ENCODE data around the gene CSF1R. TPM values are rescaled to one million over a fixed set of nuclear protein-coding genes. Genes with fewer than 3 reads are reported as not detected.

CSF1R gene
- total and polyA plus RNA-seq, 2 of the 8 experiments (the other 6 are each of a cell fraction or from before 2014, with no cell fraction given) = 0.12 TPM; not detected in 1

DNA sequence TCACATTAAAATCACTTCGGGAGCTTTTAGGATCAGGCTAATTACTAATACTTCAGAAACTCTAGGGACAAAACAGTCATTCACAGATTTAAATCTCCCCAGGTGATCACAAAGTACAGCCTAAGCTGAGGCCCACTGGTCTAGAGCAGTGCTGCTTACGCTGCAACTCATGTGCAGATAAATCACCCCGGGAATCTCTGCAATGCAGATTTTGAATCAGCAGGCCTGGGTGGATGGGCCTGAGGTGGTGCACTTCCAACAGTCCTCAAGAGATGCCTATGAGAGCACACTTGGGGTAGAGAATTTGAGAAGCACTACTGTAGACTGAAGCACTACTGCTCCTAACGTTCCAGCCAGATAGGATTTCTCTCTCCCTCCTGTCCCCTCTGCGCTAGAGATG, 28.4 kb downstream of the CSF1R start:
- Histone ChIP-seq H4K5ac (ENCODE audit: insufficient read length, low read depth, low read length) (no peak overlapping the region), H3K14ac (ENCODE audit: insufficient read length) (no peak overlapping the region), H3K23me2 (ENCODE audit: low read depth, low read length) (no peaks in the 10 kb centered on the region), H3K18ac (ENCODE audit: extremely low read depth, low read length) (no peak overlapping the region), H3K36me3 (ENCODE audit: control insufficient read depth in 2 of 4, insufficient read depth in 4 of 4, low read length in 3 of 4) (peaks cover 0 to 12% (median 3%) of the 10 kb centered on the region in 4 experiments; a peak in 4 of 8 replicates), H2AFZ (ENCODE audit: low read length) (no peak overlapping the region), H4K8ac (ENCODE audit: extremely low read depth, insufficient read depth, low read length) (no peak overlapping the region), H3K56ac (replicated peaks; ENCODE audit: insufficient read length, low read depth, low read length) (no peak overlapping the region), H3K27ac (ENCODE audit: low read depth, low read length) (no peak overlapping the region), H3K4me2 (ENCODE audit: insufficient read depth in 1 of 2, low read depth in 2 of 2, low read length in 2 of 2) (peak overlapping the region; percentile 15 to 35; a peak in 3 of 4 replicates), H3K4me3 (ENCODE audit: extremely low read depth in 1 of 4, insufficient read depth in 2 of 4, low read depth in 3 of 4, low read length in 4 of 4) (no peak overlapping the region), H4K91ac (replicated peaks; ENCODE audit: insufficient read length, low read length) (no peak overlapping the region), H2BK20ac (ENCODE audit: low read length) (no peak overlapping the region), H3K9me3 (ENCODE audit: insufficient read depth in 2 of 2, low read depth in 1 of 2, low read length in 1 of 2) (no peaks in the 10 kb centered on the region), H2BK15ac (ENCODE audit: low read length) (no peak overlapping the region; the same call in 1 of the 2 replicates), H4K20me1 (replicated peaks in 1 of 2; ENCODE audit: control insufficient read depth in 1 of 2, insufficient read depth in 2 of 2, low read length in 2 of 2) (peaks cover 0 to 7% of the 10 kb centered on the region in 2 experiments), H3K27me3 (replicated peaks in 1 of 4; ENCODE audit: control insufficient read depth in 3 of 4, extremely low read depth in 1 of 4, insufficient read depth in 3 of 4, low read length in 3 of 4) (peaks cover 0 to 2% (median 0%) of the 10 kb centered on the region in 4 experiments; a peak in 2 of 7 replicates), H3K23ac (ENCODE audit: insufficient read length) (no peak overlapping the region), H2BK12ac (ENCODE audit: low read depth, low read length) (no peak overlapping the region), H2BK120ac (replicated peaks; ENCODE audit: low read depth, low read length) (no peak overlapping the region), H3K9ac (replicated peaks in 1 of 4; ENCODE audit: extremely low read depth in 1 of 4, low read depth in 3 of 4, low read length in 3 of 4) (no peak overlapping the region), H3K79me1 (ENCODE audit: low read depth, low read length) (no peaks in the 10 kb centered on the region), H2AK5ac (ENCODE audit: low read depth, low read length) (no peak overlapping the region), H3K4ac (replicated peaks; ENCODE audit: insufficient read length, low read depth, low read length) (no peak overlapping the region), H3K79me2 (ENCODE audit: control insufficient read depth in 1 of 2, insufficient read depth in 2 of 2, low read length in 2 of 2) (no peaks in the 10 kb centered on the region), H2BK5ac (ENCODE audit: low read depth, low read length) (no peak overlapping the region), H3K4me1 (replicated peaks in 1 of 4; ENCODE audit: control insufficient read depth in 3 of 4, insufficient read depth in 4 of 4, low read length in 3 of 4) (peaks cover 0 to 6% (median 2%) of the 10 kb centered on the region in 4 experiments; a peak in 4 of 7 replicates)
- DNase-seq (ENCODE audit: low read depth in 1 of 2, low spot score in 2 of 2) = no peak
- FAIRE-seq = peak; percentile 32
- 62% methylated on average over 5 of the region's 5 CpGs; no CpG with 5 or more reads in 1 of the 2 experiments for WGBS, 2 experiments (ENCODE audit: extremely low coverage in 1 of 2, insufficient coverage in 1 of 2, insufficient read length in 1 of 2, insufficient replicate concordance in 2 of 2, low coverage in 1 of 2, low lambda C conversion rate in 2 of 2, missing lambda C conversion rate in 1 of 2)
- TF ChIP-seq NANOG (IDR thresholded peaks at IDR 0.05; ENCODE audit: insufficient read depth, low read depth, low read length, poor library complexity, severe bottlenecking) (peak; percentile 45), CBX8 (IDR thresholded peaks at IDR 0.05; ENCODE audit: borderline replicate concordance, low read depth, low read length) (no peak), KDM1A (IDR thresholded peaks at IDR 0.05; ENCODE audit: borderline replicate concordance, low read length) (no peak)
- ChIA-PET POLR2A (ENCODE audit: partially characterized antibody) (interaction anchor here (1.8 kb wide), 1 partner anchor 11 kb away, joined by 6 read pairs; no protein-coding TSS in a partner anchor), CTCF (ENCODE audit: partially characterized antibody) (interaction anchor here (1.0 to 1.8 kb wide), 4 partner anchors 13 to 96 kb away, joined by 3 to 6 read pairs (median 4); no protein-coding TSS in a partner anchor)
